Measurements from ENCODE around the gene STK39.
"Not testable (repeated sequence)": the region's sequence is repeated elsewhere in the genome, so short reads cannot be mapped to it uniquely, and the experiment has no call there.

Gene STK39

DNA sequence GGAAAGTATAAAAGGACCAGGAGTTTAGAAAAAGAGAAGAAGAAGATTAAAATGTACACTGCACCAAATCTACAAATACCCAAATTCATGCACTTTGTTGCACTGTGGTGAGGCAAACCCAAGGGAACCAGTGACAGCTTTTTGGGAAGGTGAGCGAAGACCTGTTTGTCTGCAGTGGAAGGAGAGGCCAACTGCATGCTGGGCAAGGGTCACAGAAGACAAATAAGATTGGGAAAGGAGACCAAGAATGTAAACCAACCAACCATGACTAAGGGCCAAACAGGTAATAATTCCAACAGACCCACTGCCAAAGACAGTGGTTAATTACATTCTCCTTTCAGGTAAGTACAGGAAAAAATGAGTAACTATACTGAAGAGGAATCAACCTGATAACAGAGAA lies 202.8 kb downstream of the STK39 start:
- DNase-seq (ENCODE audit: low spot score): no peak

DNA sequence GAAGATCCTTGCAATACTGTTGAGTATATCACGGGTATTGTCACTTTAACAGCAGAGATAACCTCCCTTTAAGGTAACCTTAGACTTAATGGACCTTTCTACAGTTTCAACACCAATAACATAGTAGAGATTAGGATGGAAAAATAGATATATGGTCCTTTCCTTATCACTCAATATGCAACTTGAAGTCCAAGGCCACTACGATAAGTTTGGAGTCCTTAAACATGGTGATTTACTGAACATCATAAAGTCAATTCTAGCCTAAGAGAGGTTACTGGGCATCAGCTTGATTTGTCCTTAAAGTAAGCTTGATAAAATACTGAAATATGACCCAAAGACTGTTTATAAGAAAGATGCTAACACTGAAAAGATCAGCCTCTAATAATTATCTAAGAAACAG lies 203.2 kb downstream of the STK39 start:
- no peak for DNase-seq (ENCODE audit: low spot score)

DNA sequence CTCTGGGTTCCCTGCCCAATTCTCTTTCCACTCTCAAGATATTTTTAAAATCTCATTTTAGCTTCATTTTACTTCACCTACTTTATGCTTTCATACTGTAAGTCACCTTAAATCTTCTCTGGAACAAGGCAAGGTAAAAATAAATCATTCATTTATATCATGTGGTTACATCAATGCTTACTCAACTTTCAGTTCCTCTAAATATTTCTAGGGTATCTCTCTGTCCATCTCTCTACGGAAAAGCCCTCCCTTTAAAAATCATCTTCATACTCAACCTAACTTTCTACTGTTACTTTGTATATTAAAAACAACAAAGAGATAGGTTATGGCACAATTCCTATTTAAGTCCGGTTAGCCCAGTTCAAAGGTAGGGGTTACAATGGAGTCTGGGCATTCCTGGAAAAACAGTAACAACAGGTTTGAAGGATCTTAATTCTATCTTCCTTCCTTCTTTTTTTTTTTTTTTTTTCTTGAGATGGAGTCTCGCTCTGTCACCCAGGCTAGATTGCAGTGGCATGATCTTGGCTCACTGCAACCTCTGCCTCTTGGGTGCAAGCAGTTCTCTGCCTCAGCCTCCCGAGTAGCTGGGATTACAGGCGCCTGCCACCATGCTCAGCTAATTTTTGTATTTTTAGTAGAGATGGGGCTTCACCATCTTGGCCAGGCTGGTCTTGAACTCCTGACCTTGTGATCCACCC lies 205.1 kb downstream of the STK39 start:
- not testable (repeated sequence) for DNase-seq (ENCODE audit: low spot score)

DNA sequence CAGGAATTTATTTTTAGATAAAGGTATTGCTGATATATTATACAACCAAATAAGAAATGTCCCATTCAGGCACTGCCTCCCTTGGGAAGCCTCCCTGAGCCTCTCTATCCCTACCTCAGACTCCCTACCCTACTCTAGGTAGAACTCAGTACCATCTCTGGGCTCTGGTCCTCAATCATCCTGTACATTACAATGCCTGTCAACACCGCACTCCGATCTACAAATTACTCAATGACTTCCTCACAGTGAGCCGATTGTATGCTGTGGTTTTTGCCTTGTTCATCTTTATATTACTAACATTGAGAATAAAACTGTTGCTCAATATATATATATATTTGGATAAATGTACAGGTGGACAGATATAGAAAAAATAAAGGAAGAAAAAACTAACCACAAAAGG lies 207.5 kb downstream of the STK39 start:
- no peak for DNase-seq (ENCODE audit: low spot score)

DNA sequence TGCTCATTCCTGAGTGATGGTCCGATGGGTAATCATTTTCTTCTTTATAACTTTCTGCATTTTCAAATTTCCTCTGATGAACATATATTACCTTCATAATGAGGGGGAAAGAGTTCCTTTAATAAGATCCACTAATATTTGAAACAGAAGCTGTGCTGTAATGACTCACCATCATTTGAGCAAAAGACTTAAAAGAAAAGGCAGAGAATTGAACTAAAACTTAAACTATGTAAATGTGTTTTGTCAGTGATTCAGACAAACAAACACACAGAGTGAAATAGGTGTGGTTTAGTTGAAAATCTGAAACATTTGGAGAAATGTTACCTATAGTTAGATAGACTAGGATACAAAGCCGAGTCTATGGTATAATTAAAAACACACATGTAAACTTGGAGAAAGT lies 209.6 kb downstream of the STK39 start:
- no peak for DNase-seq (ENCODE audit: low spot score)

DNA sequence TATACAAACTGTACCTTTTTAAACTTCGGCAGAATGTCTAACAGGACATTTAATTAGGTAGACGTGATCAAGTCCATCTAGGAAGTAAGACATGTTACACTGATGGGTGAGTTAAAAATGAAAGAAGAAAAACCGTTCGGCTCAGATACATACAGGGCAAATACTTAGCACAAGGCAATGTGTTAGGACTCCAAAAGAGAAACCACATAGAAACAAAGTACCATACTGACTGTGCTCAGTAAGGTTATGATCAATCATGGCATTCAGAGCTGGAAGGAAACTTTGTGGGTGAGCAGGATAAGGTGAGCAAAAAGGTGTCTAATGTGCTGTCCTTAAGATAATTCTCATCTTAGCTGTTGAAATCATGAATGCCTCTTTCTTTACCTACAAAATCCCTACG lies 211.9 kb downstream of the STK39 start:
- DNase-seq (ENCODE audit: low spot score): no peak

DNA sequence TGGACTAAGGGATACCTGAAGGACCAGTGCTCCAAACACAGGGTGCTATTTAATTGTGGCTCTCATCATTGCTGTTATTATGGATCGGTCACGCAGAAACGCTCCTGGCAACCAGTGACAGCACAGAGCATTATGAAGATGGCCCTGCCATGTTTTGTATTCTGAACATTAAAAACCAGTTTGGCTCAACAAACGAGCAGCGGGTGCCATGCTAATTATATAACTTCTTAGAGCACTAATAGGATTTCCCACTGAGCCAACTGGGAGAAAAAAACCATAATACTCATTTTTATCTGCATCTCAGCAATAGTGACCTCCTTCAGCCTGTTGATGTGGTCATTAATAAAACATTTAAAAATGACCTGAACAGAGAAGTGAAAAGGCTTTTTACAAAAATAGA lies 212.8 kb downstream of the STK39 start:
- DNase-seq (ENCODE audit: low spot score): no peak

DNA sequence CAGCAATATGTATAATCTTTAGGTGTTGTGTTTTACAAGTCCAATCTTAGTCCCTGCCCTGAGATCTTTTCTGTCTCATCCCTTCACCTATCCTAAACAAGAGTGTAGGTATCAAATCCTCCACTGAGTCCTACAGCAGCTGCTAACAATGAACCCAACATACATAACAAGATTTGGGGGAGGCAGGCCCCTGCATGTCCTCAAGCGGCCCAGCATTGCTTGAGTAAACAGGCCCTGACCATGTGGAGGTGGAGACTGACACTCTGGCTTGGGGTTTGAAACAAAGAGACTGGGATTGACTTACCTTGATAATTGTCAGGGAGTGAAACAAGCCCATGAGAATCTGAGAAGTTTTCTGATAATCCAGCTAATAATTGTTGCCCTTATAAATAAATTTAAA lies 213.4 kb downstream of the STK39 start:
- no peak for DNase-seq (ENCODE audit: low spot score)

DNA sequence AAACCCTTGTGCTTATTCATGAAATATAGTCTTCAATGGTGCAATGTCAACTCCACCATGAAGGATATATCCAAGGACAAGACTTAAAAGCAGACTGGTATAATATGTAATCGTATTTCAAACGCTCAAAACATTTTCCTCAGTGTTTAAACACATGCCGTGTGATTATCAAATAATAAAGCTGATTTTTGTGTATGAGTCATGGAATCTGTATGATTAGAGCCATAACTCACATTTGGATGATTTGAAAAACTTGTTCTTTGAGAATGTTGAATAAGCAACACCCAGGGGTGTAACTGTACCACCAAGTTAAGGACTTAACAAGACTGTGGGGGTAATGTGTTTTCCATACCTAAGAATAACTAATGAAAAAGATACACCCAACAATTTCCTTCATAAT lies 215.3 kb downstream of the STK39 start:
- no peak for DNase-seq (ENCODE audit: low spot score)

DNA sequence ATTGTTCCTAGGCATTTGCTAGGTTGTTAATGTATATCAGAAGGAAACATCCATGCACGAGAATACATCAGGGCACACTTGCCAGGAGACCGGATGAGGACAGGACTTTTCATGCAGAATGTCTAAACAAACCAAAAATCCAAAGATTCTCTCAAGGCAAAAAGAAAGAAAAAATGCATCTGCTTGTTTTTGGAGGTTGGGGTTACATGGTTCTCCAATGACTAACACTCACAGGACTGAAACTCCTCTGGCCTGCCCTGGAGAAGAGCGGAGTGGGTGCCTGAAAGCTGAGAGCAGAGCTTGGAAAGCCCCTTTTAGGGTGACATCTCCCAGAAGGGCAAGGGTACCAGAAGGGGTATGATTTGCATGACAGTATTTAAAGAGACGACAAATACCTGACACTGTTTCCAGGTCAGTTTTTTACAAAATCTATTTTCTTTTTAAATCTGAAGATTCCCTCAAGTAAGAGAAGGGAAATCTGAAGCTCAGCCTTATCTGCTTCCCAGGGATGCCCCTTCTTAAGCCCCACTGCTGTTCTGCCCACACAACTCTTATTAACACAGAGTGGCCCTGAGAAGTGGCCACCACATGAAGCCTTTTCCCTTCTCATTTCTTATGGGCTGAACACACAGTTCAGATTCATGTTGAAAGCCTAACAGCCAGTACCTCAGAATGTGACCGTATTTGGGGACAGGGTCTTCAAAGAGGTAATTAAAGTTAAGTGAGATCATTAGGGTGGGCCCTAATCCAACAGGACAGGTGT lies 216.4 kb downstream of the STK39 start:
- peak; percentile 70 for DNase-seq (ENCODE audit: low spot score)

DNA sequence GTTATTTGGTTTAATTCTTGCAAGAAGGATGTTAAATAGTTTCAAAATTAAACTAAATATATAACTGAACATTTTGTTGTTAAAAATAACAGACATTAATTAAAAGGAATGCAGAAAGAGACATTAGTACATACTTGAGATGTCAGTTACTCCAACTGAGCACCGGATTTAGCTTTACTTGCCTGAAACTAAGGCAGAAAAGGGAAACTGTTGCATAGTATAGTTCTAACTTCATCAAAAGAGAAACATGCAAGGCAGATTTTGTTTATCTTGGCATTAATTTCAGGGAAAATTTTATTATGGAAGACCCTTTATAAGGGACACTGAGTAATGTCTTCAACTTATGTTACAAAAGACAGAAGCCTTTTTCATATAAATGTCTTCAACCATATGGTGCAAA lies 218.3 kb downstream of the STK39 start:
- no peak for DNase-seq (ENCODE audit: low spot score)

DNA sequence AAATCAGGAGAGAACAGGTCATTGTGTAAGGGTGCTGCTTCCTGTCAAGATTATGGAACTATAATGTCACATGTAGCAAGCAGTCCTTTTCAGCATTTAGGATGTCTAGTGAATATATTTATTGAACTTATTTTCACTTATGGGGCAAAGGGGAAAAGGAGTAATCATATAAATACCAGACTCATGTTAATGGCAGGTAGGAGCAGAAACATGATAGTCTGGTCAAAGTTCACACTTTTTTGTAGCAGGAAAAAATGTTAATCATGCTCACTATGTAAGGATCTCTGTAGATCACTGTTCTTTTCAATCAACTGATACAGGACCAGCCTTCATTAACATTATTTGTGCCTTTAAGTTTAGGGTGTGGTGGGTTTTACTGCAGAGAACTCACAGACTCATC lies 219.0 kb downstream of the STK39 start:
- no peak for DNase-seq (ENCODE audit: low spot score)

DNA sequence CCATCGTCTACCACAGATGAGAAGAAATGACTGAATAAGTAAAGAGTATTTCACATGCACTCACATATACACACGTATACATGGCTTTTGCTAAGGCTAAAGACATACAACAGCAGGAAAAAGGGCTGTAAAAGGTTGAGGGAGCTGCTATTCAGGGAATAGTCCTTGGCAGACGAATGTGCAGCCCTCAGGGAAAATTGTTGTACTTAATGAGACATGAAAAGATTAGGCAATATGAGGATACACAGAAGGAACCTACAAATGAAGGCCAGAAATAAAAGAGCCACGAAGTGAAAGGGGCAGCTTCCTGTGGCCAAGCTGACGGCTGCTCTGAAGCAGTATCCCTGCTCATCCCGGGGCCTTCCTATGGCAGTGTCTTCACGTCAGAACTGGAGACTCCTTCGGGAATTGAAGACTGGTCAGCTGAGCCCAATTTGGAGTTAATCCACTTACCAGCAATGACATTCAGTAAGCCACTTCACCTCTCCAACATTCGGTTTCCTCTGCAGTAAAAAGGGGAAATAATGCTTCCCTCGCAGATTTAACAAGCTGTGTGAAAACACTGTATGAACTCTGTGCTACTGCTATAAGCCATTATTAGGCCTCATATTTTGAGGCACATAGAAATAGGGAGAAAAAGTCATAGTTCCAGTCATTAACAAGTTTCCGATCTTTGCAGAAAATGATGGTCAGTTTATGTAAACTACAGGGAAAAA lies 221.8 kb downstream of the STK39 start:
- no peak for DNase-seq (ENCODE audit: low spot score)

DNA sequence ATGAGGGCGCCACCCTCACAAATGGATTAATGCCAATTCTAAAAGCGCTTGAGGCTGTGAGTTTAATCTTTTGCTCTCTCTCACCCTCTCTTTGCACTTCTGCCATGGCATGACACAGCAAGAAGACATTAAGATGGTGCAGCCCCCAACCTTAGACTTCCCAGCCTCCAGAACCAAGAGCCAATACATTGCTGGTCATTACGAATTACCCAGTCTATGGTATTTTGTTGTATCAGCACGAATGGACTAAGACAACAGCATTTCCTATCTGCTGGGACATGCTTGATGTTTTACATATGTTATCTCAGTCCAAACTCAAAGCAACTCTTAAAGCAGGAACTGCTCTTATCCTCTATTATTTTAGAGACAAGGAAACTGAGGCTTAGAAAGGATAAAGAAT lies 222.9 kb downstream of the STK39 start:
- DNase-seq (ENCODE audit: low spot score): no peak

DNA sequence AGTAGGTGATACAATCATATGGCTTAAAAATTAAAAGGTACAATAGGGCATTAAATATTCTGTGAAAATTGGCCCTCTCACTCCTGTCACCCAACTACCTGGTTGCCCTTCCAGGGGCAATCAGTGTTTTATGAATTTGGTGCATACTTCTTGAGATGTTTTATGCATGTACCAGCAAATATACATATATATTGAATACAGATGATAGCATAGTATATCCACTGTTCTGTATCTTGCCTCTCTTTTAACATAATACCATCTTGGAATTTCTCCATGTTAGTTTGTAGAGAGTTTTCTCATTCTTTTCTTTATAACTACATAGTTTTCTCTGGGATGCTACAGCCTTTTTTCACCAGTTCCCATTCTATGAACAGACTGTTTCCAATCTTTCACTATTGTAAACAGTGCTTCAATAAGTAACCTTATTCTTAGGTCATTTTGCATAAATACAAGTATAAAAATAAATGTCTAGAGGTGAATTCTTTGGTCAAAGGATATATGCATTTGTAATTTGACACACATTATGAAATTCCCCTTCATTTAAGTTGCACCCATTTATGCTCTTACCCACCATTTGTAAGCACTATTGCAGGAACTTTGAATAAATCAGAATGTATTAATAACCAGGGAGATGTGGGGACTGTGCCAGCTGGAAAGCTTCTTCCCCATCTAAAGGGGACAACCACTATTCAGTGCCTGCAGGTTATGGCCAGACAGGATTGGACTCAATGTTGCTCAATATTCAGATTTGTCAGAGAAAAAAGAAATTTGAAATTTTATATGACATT lies 225.4 kb downstream of the STK39 start:
- no peak for DNase-seq (ENCODE audit: low spot score)

DNA sequence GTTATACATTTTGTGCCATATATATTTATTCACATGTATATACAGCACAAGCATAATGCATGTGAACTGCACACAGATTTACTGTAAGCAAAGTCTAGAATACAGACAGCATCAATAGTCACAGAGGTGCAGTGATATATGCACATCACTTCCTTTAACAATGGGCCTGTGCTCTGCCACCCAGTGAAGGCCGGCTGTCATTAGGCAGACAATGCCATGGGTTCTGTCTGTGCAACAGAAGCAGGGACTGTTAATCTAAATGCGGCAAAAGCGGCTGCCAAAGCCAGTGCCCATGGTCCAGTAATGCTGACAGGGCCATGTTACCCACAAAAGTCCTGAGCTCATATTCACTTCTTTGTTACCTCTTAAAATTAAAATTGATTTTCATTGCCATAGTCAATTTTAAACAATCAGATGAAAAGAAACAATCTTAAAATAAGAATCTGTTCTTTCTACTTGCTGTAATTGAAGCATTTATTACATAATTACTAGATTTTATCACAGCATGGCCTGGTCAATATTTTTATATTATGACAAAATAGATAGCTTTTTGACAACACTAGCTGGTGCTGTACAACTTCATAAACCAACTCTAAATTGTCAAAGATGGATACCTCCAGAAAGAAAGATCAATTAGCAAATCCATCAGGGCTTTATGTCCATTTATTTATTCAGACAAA lies 232.0 kb downstream of the STK39 start:
- no peak for DNase-seq (ENCODE audit: low spot score)

DNA sequence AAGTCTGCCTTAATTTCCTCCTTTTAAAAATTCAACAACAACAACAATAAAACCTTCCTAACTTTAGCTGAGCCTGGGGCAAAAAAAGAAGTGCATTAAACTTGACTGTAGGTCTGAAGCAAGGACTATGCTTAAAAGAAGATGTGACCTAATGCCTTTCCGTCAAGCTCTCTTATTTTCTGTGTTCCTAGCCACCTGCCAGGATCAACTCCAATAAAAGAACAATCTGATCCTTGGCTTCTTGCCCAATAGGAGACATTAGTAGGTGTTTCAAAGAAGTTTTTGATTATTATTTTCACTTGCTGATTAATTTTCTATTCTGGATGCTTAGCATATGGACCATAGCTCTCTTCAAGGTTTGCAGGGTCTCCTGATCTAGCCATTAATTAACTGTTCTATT lies 237.5 kb downstream of the STK39 start:
- no peak for DNase-seq (ENCODE audit: low spot score)

DNA sequence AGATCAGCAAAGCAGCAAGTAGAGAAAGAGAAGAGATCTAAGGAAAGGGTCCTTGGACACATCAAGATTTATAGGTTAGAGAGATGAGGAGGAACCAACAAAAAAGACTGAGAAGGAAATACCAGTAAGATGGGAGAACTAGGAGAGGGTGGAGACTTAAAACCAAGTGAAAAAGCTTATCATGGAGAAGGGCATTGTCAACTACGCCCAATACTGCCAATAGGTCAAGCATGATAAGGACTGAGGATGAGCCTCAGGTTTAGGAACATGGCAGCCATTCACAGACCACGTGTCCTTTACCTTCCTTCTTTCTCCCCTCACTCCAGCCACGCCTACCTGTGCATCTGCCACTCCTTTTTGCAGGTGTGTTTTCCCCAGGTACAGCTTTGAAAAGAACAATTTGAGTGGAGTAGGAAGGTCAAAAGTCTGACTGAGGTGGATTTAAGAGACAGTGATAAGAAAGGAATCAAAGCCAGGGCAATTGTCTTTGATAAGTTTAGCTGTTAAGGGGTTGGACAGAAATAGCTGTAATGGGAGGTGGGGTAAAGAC lies 238.7 kb downstream of the STK39 start:
- no peak for DNase-seq (ENCODE audit: low spot score)

DNA sequence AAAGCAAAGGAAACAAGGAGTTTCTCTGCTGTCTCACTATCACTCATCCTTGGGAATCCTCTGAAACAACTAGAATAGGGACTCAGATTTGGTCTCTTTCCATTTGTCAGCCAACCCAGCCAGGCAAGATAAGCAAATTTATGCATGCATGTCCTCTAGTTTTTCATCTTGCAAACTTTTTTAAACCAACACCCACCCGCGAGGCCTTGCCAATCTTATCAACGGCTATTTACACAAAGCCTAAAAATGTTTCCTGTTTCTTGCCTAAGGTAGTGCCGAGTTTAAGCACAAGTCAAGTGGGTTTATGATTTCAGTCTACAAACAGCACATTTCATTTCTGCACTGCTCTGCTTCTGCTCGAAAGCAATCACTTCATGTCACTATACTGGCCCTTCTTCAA lies 240.9 kb downstream of the STK39 start:
- DNase-seq (ENCODE audit: low spot score): no peak

DNA sequence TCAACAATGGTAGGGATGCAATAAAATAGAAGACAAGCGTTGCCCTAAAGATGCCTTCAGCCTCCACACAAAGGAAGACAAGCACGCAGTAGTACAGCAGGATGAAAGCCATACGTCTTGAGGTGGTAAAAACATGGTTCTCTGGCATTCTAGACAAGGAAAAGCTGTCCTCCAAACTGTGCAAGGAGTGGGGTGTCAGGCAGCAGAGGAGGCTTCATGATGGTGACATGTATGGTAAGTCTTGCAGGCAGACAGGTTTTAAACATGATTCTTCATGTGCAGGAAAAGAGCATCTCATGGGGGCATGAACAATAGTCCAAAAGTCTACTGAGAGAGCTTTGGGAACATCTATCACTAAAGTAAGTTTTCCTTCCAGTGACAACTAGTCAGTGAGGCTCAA lies 241.8 kb downstream of the STK39 start:
- DNase-seq (ENCODE audit: low spot score): no peak

DNA sequence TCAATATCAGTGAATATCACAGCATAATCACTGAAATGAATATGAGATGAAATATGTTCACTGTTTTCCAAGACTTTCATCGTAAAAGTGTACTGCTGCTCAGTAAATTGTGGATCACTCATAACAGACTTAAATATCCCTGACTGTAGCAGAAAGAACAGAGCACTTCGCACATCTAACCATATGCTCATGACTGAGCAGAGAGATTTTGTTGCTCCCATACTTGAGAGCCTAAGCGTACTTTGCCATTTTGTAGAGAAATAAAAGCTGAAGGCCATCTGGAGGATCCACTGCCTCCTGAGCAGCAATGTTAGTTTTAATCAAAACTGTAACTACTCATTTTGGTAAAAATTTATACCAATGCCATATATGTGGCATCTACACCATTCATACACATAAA lies 243.5 kb downstream of the STK39 start:
- no peak for DNase-seq (ENCODE audit: low spot score)

All from AG20443 (cell line).